OCI-LY1 (cell line): ENCODE results near the gene PHLDA2.

Experiments used
- H2AFZ ChIP-seq: fragments of 200-600 bp; sonication (generic), shearing (Covaris generic); 2 replicates; pipeline ENCODE4 v1.6.0; 2014; ENCODE audit warnings: antibody characterized with exemption, mild to moderate bottlenecking, low read length
- H3F3A ChIP-seq: fragments of 200-600 bp; sonication (generic), shearing (Covaris generic); 2 replicates; pipeline ENCODE4 v1.6.0; 2014; ENCODE audit warnings: mild to moderate bottlenecking, antibody characterized with exemption, low read length, moderate library complexity; ENCODE audit not compliant: insufficient read depth
- H3K27ac ChIP-seq: fragments of 200-600 bp; sonication (generic); 2 replicates; pipeline ENCODE4 v1.5.1; 2014; ENCODE audit warnings: low read length, mixed run types, mild to moderate bottlenecking, low read depth; ENCODE audit not compliant: poor library complexity, severe bottlenecking
- H3K27me3 ChIP-seq: fragments of 200-600 bp; sonication (generic); 2 replicates; pipeline ENCODE4 v1.6.0; 2014; ENCODE audit warnings: antibody characterized with exemption, mild to moderate bottlenecking, low read length, moderate library complexity; ENCODE audit not compliant: insufficient read depth
- H3K36me3 ChIP-seq: fragments of 200-600 bp; sonication (generic); 2 replicates; pipeline ENCODE4 v1.6.1; 2014; ENCODE audit warnings: mild to moderate bottlenecking, antibody characterized with exemption, low read length, moderate library complexity, mixed read lengths; ENCODE audit not compliant: insufficient read depth
- H3K4me1 ChIP-seq: fragments of 200-600 bp; sonication (generic); 2 replicates; pipeline ENCODE4 v1.5.1; 2014; ENCODE audit warnings: mild to moderate bottlenecking, low read length, moderate library complexity; ENCODE audit not compliant: insufficient read depth, severe bottlenecking
- H3K4me2 ChIP-seq: fragments of 200-600 bp; sonication (generic), shearing (Covaris generic); 2 replicates; pipeline ENCODE4 v1.6.1; 2014; ENCODE audit warnings: low read length
- H3K4me3 ChIP-seq: fragments of 200-600 bp; sonication (generic); 2 replicates; pipeline ENCODE4 v1.5.1; 2014; ENCODE audit warnings: low read length, low read depth, mild to moderate bottlenecking, mixed read lengths; ENCODE audit not compliant: poor library complexity, severe bottlenecking
- H3K79me2 ChIP-seq: fragments of 200-600 bp; shearing (Covaris generic); 2 replicates; pipeline ENCODE4 v1.6.1; 2016; ENCODE audit warnings: mixed run types, low read length, mixed read lengths; ENCODE audit not compliant: insufficient read depth
- H3K9ac ChIP-seq: fragments of 200-600 bp; sonication (generic), shearing (Covaris generic); 2 replicates; pipeline ENCODE4 v1.6.1; 2014; ENCODE audit warnings: mild to moderate bottlenecking, low read length, mixed read lengths
- H3K9me2 ChIP-seq: fragments of 200-600 bp; sonication (generic), shearing (Covaris generic); 2 replicates; pipeline ENCODE4 v1.6.1; 2014; ENCODE audit warnings: low read depth, mild to moderate bottlenecking, low read length, mixed read lengths
- H3K9me3 ChIP-seq: fragments of 200-600 bp; shearing (Covaris generic); 2 replicates; pipeline ENCODE4 v1.6.1; 2014; ENCODE audit warnings: low read length, mixed read lengths
- H4K20me1 ChIP-seq: fragments of 200-600 bp; sonication (generic), shearing (Covaris generic); 2 replicates; pipeline ENCODE4 v1.6.0; 2016; ENCODE audit warnings: mild to moderate bottlenecking, low read length; ENCODE audit not compliant: insufficient read depth
- CTCF ChIP-seq: fragments of 200-600 bp; sonication (generic), shearing (Covaris generic); IDR thresholded peaks from 2 replicates; pipeline ENCODE4 v1.5.1; 2017; ENCODE audit warnings: mild to moderate bottlenecking, antibody characterized with exemption, low read length, moderate library complexity, mixed read lengths
- EZH2 ChIP-seq: fragments of 200-600 bp; sonication (generic), shearing (Covaris generic); IDR thresholded peaks from 2 replicates; pipeline ENCODE4 v1.8.0; 2017; ENCODE audit warnings: borderline replicate concordance, mixed run types, mild to moderate bottlenecking, antibody characterized with exemption, low read length, moderate library complexity, mixed read lengths

The PHLDA2 gene

DNA sequence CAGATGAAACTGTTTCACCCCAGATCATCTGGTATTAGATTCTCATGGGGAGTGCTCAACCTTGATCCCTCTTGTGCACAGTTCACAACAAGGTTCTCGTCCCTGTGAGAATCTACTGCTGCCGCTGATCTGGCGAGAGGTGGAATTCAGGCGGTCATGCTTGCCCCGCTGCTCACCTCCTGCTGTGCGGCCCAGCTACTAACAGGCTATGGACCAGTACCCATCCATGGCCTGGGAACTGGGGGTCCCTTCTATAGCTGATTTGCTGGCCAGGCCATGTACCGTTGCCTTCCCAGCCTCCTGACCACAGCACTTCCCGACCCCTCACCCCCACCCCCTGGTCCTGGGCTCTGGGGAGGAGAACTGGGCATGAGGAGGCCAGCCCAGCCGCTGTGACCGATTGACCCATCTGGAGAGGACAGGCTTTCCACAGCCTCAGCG lies 2.6 kb downstream of the PHLDA2 start:
- Histone ChIP-seq H3K4me3 (no peak overlapping the region), H3K9me3 (no peaks in the 10 kb centered on the region), H3K79me2 (no peaks in the 10 kb centered on the region), H4K20me1 (no peaks in the 10 kb centered on the region), H3F3A (no peaks in the 10 kb centered on the region), H3K9me2 (no peaks in the 10 kb centered on the region), H3K36me3 (no peaks in the 10 kb centered on the region), H3K4me1 (no peaks in the 10 kb centered on the region), H3K27me3 (peaks cover 4% of the 10 kb centered on the region; the same call in 1 of the 2 replicates), H2AFZ (no peak overlapping the region), H3K4me2 (no peak overlapping the region), H3K27ac (no peak overlapping the region), H3K9ac (no peak overlapping the region)
- TF ChIP-seq EZH2 (no peak), CTCF (no peak)

DNA sequence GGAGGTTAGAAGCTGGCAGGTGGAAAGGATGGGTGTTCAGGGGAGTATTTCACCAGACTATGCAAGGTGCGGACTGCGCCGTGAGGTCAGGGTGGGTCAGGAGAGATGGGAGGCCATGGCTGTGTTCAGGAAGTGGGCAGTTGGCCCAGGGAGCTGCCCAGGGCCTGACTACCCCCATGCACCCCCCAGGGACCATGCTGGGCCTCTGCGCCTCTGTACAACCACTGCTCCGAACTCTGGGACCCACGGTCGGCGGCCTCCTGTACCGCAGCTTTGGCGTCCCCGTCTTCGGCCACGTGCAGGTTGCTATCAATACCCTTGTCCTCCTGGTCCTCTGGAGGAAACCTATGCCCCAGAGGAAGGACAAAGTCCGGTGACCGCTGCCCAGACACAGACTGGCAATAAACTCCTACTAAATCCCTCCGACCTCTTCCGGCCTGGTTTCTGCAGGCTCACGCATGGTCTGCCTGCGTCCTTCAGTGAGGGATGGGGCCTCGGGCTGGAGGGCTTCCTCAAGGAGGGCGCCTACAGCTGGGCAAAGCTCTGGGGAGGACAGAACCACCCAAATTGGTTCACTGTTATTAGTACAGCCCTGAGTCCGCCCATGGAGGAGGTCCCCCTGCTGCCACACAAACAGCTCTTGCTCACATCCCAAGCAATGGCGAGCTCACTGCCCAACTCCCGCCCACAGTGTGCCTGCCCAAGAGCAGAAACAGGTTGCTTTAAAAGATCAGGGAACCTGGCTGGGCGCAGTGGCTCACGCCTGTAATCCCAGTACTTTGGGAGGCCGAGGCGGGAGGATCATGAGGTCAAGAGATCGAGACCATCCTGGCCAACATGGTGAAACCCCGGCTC lies 4.2 kb downstream of the PHLDA2 start:
- Histone ChIP-seq H3K9me2 (no peaks in the 10 kb centered on the region), H3K9ac (no peak overlapping the region), H3K36me3 (no peaks in the 10 kb centered on the region), H3K27me3 (peaks cover 4% of the 10 kb centered on the region; the same call in 1 of the 2 replicates), H3K4me2 (no peak overlapping the region), H3K79me2 (no peaks in the 10 kb centered on the region), H2AFZ (no peak overlapping the region), H3F3A (no peaks in the 10 kb centered on the region), H3K4me3 (no peak overlapping the region), H3K9me3 (no peaks in the 10 kb centered on the region), H4K20me1 (no peaks in the 10 kb centered on the region), H3K27ac (no peak overlapping the region), H3K4me1 (no peaks in the 10 kb centered on the region)
- TF ChIP-seq CTCF (no peak), EZH2 (no peak)

DNA sequence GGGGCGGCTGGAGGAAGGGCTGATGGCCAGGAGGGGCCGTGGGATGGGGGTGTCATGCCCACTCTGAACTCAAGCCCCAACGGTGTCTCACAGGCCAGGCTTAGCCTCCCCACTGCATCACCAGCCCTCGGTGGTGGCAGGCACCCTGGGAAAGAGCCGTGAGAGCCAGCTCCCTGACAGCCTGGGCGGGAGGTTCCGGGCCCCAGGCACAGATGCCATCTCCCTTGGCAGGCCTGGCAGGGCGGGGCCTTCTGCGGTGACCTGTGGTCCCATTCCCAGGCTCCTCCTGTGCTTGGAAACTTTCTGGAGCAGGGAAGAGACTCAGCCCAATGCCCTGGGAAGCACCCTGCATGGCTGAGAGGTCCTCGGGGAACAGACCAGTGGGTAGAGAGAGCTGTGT lies 4.8 kb downstream of the PHLDA2 start:
- no peaks in the 10 kb centered on the region for H3K4me1 ChIP-seq
- no peaks in the 10 kb centered on the region for H3K9me3 ChIP-seq
- H3K79me2 ChIP-seq = no peaks in the 10 kb centered on the region
- no peak overlapping the region for H3K27ac ChIP-seq
- H3K4me2 ChIP-seq = no peak overlapping the region
- no peak overlapping the region for H3K9ac ChIP-seq
- H3K4me3 ChIP-seq = no peak overlapping the region
- H3F3A ChIP-seq = no peaks in the 10 kb centered on the region
- TF ChIP-seq EZH2 = no peak
- no peak for TF ChIP-seq CTCF
- H4K20me1 ChIP-seq = no peaks in the 10 kb centered on the region
- no peaks in the 10 kb centered on the region for H3K9me2 ChIP-seq
- H2AFZ ChIP-seq = no peak overlapping the region
- H3K27me3 ChIP-seq = peaks cover 4% of the 10 kb centered on the region; the same call in 1 of the 2 replicates
- no peaks in the 10 kb centered on the region for H3K36me3 ChIP-seq
